Measurements from ENCODE around the gene IL20.

IL20 gene, protein sequence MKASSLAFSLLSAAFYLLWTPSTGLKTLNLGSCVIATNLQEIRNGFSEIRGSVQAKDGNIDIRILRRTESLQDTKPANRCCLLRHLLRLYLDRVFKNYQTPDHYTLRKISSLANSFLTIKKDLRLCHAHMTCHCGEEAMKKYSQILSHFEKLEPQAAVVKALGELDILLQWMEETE

GRCh38 chr1:206864939-206865671, at the start of gene IL20:
Gene IL20, plus strand, starts transcription at chr1:206865623. Its CDS starts 230 bp downstream, at chr1:206865853.
- DNase-seq = peak; percentile 80

DNA sequence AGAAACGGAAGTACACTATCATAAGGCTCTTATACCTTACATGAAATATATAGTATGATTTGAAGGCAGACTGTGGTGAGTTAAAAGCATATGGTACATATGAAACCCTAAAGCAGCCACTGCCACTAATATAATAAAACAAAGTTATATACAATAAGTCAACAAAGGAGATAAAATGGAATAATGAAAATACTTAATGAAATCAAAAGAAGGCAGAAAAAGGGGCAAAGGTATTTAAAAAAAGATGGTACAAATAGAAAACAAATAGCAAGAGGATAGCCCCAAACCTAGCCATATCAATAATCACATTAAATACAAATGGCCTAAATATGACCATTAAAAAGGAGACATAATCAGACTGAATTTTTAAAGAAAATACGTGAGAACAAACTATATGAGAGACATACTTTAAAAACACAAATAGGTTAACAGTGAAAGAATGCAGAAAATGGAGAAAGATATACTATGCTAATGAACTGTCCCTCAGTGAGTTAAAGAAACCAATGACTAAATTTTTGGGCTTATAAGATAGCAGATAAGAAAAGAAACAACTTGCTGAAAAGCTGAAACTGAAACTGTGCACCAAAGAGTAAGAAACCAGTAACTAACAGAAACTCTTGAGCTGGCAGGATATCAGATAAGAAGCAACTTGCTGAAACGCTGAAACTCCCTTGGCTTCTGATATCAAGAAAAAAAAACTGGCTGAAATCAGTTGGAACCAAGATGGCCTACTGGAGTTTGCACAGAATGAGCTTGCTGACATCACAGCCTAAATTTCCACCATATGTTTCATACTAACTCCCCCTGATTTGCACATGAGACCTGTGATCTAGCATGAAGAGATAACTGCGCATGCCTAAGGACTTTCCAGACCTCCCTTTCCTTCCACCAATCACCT, 48.8 kb upstream of the IL20 start:
- DNase-seq = peak; percentile 76

DNA sequence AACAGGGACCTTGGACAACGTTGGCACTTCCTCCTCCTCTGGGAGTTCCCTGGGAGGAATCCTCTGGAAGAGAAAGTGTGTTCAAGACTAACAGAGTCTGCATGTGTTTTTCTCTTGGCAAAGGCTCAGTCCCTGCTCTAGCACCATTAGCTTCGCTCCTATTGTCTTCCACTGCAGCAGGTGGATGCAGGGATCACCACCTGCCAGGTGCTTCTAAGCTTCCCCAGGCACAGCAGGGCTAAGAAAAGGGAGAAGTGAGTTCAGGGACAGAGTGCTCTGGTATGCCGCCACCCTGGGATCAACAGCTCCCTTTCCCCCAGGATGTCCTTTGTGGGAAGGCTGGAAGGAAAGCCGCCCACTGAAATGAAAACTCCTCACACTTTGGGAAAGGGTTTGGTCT, 43.9 kb upstream of the IL20 start:
- no peak for DNase-seq

- no peak for DNase-seq
Measured at GRCh38 chr1:206823727-206824126, 41.7 kb upstream of the IL20 start.

DNA sequence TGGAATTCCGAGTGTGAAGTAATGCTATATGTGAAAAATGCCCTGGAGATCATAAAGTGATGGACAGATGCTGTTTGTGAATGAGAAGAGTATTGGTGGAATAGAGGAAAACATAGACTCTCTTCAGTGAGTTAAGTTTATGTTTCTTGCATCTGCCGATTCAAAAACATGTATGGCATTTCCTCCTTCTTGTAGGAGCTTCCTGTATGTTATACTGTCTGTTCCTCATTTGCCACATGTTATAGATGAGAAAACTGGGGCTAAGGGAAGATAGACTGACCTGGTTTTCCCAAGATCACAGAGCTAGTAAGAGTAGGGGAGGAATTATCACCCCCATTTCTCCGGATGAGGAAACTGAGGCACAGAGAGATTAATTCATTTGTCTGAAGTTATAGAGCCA, 41.1 kb upstream of the IL20 start:
- DNase-seq = no peak

DNA sequence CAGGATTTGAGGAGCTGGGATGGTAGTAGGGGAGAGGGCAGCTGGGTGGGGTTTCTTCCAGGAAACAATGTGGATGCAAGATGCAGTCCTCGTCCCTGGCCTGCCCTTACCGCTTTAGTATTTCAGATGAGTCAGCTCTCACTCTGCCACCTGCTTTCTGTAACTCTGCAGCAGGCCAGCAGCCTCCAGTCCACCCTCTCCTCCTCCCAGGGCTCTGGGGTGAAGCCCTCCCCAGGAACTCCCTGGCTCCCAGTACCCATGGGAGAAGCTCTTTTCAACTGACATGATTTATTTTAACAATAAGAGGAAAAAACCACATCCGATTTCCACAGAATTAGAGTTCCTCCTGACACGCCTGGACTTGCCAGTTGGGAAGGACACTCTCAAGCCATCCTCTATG, 39.0 kb upstream of the IL20 start:
- no peak for DNase-seq

DNA sequence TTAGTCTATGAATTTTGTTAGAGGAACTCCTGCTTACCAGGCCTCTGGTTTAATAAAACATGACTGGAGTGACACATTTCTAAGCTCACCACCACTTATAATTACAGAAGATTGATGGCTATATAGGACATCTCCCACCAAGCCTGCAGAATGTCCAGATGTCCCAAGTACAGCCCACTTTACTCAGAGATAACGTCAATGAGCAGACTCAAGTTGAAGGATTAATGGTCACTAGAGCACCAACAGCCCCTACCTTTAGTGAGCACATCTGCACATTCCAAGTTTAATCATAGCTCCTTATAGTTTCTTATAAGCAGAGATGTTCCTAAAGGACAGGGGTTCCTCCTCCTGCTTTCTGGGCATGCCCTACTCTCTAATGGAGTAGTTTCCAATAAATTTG, 37.4 kb upstream of the IL20 start:
- DNase-seq = no peak

GRCh38 chr1:206828765-206829164, 36.7 kb upstream of the IL20 start:
- no peak for DNase-seq

- DNase-seq = no peak
Measured at GRCh38 chr1:206829282-206829681, 36.1 kb upstream of the IL20 start.

- no peak for DNase-seq
Measured at GRCh38 chr1:206829875-206830274, 35.5 kb upstream of the IL20 start.

DNA sequence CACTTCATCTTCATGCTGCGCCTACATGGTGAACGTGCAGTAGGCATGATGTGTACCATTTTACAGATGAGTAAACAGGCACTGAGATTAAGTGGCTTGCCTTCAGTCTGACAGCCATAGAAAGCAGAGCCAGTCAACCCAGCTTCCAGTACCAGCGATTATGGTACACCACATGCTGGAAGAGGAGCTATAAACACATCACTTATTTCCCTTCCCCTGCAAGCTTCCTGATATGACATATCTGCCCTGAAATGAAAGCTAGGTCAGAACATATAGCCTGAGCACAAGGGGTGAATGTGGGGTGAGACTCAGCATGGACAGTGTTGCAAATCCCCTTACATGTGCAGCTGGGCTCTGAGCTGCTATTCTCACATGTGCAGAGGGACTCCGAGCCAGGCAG, 33.8 kb upstream of the IL20 start:
- DNase-seq = no peak

- DNase-seq = no peak
Measured at GRCh38 chr1:206832352-206832880, 33.0 kb upstream of the IL20 start.

- DNase-seq = no peak
Measured at GRCh38 chr1:206833106-206833680, 32.2 kb upstream of the IL20 start.

DNA sequence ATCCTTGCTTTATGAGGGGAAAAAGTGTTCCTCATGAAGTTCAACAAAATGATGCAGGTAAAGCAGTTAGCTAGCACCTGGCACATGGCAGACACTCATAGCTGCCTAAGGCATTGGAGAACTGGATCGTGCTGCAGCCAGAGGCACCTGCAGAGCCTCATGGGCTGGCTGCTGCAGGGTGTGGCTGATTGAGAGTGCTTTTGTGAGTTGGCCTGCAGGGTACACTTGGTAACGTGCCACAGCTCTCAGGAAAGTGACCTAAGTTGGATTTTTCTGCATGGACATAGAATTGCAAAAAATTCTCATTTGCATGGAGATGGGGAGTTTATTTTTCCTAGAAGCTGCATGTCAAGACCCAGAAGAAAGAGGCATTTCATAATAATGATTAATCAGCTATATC, 31.6 kb upstream of the IL20 start:
- DNase-seq = no peak

GRCh38 chr1:206834217-206834616, 31.2 kb upstream of the IL20 start:
- DNase-seq = no peak

DNA sequence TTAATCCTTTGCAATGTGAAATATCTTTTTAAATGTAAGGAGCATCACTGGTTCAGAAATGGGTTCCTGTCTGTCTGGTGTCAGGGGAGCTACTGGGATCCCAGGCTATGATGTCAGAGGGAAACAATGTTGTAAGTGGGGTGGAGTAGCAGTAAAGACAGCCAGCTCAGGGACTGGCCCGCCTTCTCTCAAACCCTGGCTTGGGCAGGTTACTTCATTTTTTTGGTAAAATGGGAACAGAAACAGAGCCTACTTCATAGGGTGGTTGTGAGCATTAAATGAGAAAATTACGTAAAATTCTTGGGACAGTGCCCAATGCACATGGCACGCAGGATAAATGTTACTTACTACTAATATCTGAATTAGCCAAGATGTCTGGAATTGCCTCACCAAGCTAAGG, 30.7 kb upstream of the IL20 start:
- DNase-seq = no peak

GRCh38 chr1:206835186-206835585, 30.2 kb upstream of the IL20 start:
- no peak for DNase-seq

- no peak for DNase-seq
Measured at GRCh38 chr1:206836111-206836510, 29.3 kb upstream of the IL20 start.

DNA sequence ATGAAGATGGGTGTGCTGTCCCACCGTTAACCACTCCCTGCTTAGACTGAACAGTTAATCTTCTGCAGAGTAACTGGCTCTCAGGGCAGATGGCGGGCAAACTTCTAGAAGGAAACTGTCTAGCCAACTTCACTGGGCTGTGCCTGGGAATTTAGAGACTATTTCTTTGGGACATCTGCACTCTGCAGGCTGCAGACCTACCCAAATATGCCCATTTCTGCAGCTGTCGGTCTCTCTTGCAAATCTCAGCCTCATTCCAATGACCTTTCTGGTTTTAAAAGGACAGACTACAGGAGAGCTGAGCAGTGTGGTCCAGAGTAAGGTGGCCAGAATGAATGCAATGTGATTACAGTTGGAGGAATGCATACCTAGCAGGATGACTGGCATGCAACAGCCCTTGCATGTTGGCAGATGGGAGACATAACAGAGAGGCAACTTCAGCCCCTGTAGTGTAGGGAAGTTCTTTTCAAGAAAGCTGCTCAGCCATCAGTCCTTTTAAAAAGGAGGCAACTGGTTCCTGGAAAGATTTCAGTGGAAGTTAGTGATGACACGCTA, 26.3 kb upstream of the IL20 start:
- DNase-seq = no peak

DNA sequence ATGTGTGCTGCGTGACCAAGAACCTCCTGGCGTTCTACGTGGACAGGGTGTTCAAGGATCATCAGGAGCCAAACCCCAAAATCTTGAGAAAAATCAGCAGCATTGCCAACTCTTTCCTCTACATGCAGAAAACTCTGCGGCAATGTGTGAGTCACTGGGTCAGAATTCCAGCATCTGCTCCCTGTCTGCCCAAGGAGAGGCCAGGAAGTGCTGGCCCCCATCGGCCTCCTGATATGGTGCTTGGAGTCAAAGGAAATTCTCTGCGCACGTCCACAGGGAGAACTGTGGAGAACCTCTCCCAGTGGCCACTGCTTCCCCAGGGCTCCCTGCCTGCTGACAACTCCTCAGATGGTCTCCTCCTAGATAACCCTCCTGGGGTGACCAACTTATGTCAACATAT, 25.6 kb upstream of the IL20 start:
- no peak for DNase-seq

GRCh38 chr1:206841609-206842323, 23.7 kb upstream of the IL20 start:
- no peak for DNase-seq

GRCh38 chr1:206842854-206843253, 22.6 kb upstream of the IL20 start:
- DNase-seq = no peak

All from activated CD4-positive, alpha-beta T cell treated with anti-CD3 and anti-CD28 coated beads, Interleukin-2, Interleukin-6, amounts not matched to agents 100 ng/mL and 50 ng/mL, durations not matched to agents 16 hours and 8 hours (primary cell).